Prostate gland (tissue), 2 donors: Measurements from ENCODE around the gene PCDHGA11.

ENCODE experiments used
- CTCF ChIP-seq, 4 experiments: fragments of 200-600 bp in 2 of 4; fragments of 450-650 bp in 2 of 4; sonication (generic) in 2 of 4; IDR thresholded peaks; 1 replicate in 3 of 4; 2 replicates in 1 of 4; pipeline ENCODE4 v1.5.1; 2016 to 2019; ENCODE audit warnings: antibody characterized with exemption in 4 of 4, mild to moderate bottlenecking in 2 of 4, moderate library complexity in 2 of 4
- POLR2A ChIP-seq: fragments of 450-650 bp; IDR thresholded peaks from one replicate; pipeline ENCODE4 v1.6.1; 2016; ENCODE audit warnings: antibody characterized with exemption, mild to moderate bottlenecking
- POLR2AphosphoS5 ChIP-seq: sonication (generic); formaldehyde crosslinking; IDR thresholded peaks from one replicate; pipeline ENCODE4 v1.6.1; 2017; ENCODE audit warnings: antibody characterized with exemption

GRCh38 chr5:141382469-141383294, 38.2 kb upstream of the PCDHGA11 start, which contains the start of gene PCDHGA7:
- TF ChIP-seq CTCF (IDR thresholded peaks at IDR 0.05) (peak in 1 of 4 experiments; percentile 8), POLR2AphosphoS5 (no peak), POLR2A (no peak)
